ENCODE results near the gene EREG. TPM values are rescaled to one million over a fixed set of nuclear protein-coding genes. Genes with fewer than 3 reads are reported as not detected.

The EREG gene
- total RNA-seq, 4 donors from 2014 or later: 9.4 to 63.8 (median 31.6) TPM

DNA sequence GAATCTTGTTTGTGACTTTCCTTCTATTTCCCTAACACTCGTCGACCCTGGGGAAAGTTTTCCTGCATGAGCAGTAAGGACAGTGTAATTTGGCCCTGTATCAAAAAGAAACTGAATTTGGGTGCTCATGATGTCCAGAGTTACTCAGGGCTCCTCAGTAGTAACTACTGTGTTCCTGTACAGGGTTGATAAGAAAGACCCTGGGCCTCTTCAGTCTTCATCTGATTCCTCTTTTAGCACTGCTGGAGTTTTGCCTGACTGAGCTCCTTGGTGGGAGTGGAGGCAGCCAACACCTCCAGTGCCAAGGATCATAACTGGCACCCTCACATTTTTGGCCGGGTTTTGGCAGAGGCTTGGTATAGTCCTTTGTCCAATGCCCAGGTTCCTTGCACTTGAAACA lies 72.9 kb downstream of the EREG start:
- H3K27ac ChIP-seq: no peak overlapping the region
- H3K9me3 ChIP-seq: no peaks in the 10 kb centered on the region
- TF ChIP-seq EP300 (IDR thresholded peaks at IDR 0.05): no peak
- TF ChIP-seq POLR2AphosphoS5 (IDR thresholded peaks at IDR 0.05): no peak
- TF ChIP-seq, protein P1, sequence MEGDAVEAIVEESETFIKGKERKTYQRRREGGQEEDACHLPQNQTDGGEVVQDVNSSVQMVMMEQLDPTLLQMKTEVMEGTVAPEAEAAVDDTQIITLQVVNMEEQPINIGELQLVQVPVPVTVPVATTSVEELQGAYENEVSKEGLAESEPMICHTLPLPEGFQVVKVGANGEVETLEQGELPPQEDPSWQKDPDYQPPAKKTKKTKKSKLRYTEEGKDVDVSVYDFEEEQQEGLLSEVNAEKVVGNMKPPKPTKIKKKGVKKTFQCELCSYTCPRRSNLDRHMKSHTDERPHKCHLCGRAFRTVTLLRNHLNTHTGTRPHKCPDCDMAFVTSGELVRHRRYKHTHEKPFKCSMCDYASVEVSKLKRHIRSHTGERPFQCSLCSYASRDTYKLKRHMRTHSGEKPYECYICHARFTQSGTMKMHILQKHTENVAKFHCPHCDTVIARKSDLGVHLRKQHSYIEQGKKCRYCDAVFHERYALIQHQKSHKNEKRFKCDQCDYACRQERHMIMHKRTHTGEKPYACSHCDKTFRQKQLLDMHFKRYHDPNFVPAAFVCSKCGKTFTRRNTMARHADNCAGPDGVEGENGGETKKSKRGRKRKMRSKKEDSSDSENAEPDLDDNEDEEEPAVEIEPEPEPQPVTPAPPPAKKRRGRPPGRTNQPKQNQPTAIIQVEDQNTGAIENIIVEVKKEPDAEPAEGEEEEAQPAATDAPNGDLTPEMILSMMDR (IDR thresholded peaks at IDR 0.05): no peak
- TF ChIP-seq POLR2A (IDR thresholded peaks at IDR 0.05): no peak
- no peaks in the 10 kb centered on the region for H3K36me3 ChIP-seq
- H3K4me3 ChIP-seq: no peak overlapping the region
- no peaks in the 10 kb centered on the region for H3K4me1 ChIP-seq
- 86% methylated on average over 3 of the region's 3 CpGs for whole genome bisulfite sequencing
- no peaks in the 10 kb centered on the region for H3K27me3 ChIP-seq
- no peak for DNase-seq (ENCODE audit: low spot score in 2 of 2)

Other genes starting within 250 kb of the EREG start
- gene MTHFD2L, start 207.0 kb upstream of the EREG start, total RNA-seq: 10 to 100 TPM; 13.1 to 22.9 (median 15.3) TPM
- gene EPGN, start 56.7 kb upstream of the EREG start, total RNA-seq: 10 to 100 TPM in 3 of 4 donors, 1 to 10 TPM in 1; 8.8 to 28.2 (median 16.5) TPM
- gene AREG, start 80.0 kb downstream of the EREG start, total RNA-seq: 10 to 100 TPM; 13.0 to 40.6 (median 26.2) TPM

All from suprapubic skin (tissue), 4 donors.